HEK293 (cell line): ENCODE measurements around the gene HYAL4.

Experiments used
- ZBTB8A ChIP-seq: fragments of 450-650 bp; formaldehyde crosslinking; IDR thresholded peaks from 2 replicates; pipeline ENCODE4 v1.5.1; 2016; ENCODE audit warnings: missing biosample characterization, missing genetic modification characterization
- ZFHX2 ChIP-seq: fragments of 450-650 bp; formaldehyde crosslinking; conservative IDR thresholded peaks from 2 replicates; pipeline ENCODE4 v1.5.1; 2016; ENCODE audit warnings: missing biosample characterization, missing genetic modification characterization
- ZNF571 ChIP-seq: fragments of 450-650 bp; formaldehyde crosslinking; IDR thresholded peaks from 2 replicates; pipeline ENCODE4 v1.5.0; 2017; ENCODE audit warnings: missing biosample characterization, missing genetic modification characterization
- ZNF830 ChIP-seq: fragments of 450-650 bp; IDR thresholded peaks from 2 replicates; pipeline ENCODE4 v1.5.0; 2018; ENCODE audit warnings: missing biosample characterization, missing genetic modification characterization, low read depth, mild to moderate bottlenecking, moderate library complexity
- ZSCAN30 ChIP-seq: fragments of 450-650 bp; IDR thresholded peaks from 2 replicates; pipeline ENCODE4 v1.5.1; 2018; ENCODE audit warnings: missing biosample characterization, mild to moderate bottlenecking, missing genetic modification characterization, moderate library complexity
- TF ChIP-seq, protein P1 (sequence below): fragments of 450-650 bp; formaldehyde crosslinking; IDR thresholded peaks from 2 replicates; pipeline ENCODE4 v1.5.1; 2016; ENCODE audit warnings: missing biosample characterization, missing genetic modification characterization
- TF ChIP-seq, protein P2 (sequence below): fragments of 450-650 bp; formaldehyde crosslinking; IDR thresholded peaks from 2 replicates; pipeline ENCODE4 v1.5.1; 2016; ENCODE audit warnings: missing biosample characterization, missing genetic modification characterization
- TF ChIP-seq, protein P3 (sequence below): IDR thresholded peaks from 2 replicates; pipeline ENCODE4 v1.6.1; 2011; ENCODE audit warnings: mild to moderate bottlenecking, low read depth, low read length, borderline replicate concordance
- TF ChIP-seq, protein P4 (sequence below): fragments of 450-650 bp; formaldehyde crosslinking; IDR thresholded peaks from 2 replicates; pipeline ENCODE4 v1.5.1; 2016; ENCODE audit warnings: missing biosample characterization, missing genetic modification characterization, low read depth

DNA sequence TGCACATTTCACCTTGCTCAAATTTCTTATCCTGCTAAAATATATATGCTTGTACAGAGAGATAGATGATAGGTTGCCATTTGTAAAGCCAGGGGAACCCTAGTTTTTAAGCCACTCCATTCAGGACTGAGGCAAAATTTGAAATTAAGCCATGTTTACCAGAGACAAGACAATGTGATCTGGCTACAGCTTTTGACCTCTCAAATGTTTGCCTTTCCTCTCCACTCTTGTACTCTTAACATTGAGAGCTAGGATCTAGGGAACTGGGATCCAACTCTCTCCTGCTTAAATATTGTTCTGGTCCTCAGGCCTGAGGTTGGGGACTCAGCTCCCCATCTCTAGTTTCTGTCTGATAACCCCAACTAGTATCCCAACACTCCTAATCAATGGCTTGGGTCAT, 15.9 kb downstream of the HYAL4 start:
- no peak for TF ChIP-seq ZBTB8A (tag by site-specific recombination)
- TF ChIP-seq, protein P1, sequence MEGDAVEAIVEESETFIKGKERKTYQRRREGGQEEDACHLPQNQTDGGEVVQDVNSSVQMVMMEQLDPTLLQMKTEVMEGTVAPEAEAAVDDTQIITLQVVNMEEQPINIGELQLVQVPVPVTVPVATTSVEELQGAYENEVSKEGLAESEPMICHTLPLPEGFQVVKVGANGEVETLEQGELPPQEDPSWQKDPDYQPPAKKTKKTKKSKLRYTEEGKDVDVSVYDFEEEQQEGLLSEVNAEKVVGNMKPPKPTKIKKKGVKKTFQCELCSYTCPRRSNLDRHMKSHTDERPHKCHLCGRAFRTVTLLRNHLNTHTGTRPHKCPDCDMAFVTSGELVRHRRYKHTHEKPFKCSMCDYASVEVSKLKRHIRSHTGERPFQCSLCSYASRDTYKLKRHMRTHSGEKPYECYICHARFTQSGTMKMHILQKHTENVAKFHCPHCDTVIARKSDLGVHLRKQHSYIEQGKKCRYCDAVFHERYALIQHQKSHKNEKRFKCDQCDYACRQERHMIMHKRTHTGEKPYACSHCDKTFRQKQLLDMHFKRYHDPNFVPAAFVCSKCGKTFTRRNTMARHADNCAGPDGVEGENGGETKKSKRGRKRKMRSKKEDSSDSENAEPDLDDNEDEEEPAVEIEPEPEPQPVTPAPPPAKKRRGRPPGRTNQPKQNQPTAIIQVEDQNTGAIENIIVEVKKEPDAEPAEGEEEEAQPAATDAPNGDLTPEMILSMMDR (tag by site-specific recombination): no peak
- no peak for TF ChIP-seq ZNF830 (tag by site-specific recombination)
- no peak for TF ChIP-seq ZFHX2 (tag by site-specific recombination)
- no peak for TF ChIP-seq ZSCAN30 (tag by site-specific recombination)
- TF ChIP-seq ZNF571 (tag by site-specific recombination): no peak
- TF ChIP-seq, protein P2, sequence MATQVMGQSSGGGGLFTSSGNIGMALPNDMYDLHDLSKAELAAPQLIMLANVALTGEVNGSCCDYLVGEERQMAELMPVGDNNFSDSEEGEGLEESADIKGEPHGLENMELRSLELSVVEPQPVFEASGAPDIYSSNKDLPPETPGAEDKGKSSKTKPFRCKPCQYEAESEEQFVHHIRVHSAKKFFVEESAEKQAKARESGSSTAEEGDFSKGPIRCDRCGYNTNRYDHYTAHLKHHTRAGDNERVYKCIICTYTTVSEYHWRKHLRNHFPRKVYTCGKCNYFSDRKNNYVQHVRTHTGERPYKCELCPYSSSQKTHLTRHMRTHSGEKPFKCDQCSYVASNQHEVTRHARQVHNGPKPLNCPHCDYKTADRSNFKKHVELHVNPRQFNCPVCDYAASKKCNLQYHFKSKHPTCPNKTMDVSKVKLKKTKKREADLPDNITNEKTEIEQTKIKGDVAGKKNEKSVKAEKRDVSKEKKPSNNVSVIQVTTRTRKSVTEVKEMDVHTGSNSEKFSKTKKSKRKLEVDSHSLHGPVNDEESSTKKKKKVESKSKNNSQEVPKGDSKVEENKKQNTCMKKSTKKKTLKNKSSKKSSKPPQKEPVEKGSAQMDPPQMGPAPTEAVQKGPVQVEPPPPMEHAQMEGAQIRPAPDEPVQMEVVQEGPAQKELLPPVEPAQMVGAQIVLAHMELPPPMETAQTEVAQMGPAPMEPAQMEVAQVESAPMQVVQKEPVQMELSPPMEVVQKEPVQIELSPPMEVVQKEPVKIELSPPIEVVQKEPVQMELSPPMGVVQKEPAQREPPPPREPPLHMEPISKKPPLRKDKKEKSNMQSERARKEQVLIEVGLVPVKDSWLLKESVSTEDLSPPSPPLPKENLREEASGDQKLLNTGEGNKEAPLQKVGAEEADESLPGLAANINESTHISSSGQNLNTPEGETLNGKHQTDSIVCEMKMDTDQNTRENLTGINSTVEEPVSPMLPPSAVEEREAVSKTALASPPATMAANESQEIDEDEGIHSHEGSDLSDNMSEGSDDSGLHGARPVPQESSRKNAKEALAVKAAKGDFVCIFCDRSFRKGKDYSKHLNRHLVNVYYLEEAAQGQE (tag by site-specific recombination): no peak
- TF ChIP-seq, protein P3, sequence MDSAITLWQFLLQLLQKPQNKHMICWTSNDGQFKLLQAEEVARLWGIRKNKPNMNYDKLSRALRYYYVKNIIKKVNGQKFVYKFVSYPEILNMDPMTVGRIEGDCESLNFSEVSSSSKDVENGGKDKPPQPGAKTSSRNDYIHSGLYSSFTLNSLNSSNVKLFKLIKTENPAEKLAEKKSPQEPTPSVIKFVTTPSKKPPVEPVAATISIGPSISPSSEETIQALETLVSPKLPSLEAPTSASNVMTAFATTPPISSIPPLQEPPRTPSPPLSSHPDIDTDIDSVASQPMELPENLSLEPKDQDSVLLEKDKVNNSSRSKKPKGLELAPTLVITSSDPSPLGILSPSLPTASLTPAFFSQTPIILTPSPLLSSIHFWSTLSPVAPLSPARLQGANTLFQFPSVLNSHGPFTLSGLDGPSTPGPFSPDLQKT: no peak
- TF ChIP-seq, protein P4, sequence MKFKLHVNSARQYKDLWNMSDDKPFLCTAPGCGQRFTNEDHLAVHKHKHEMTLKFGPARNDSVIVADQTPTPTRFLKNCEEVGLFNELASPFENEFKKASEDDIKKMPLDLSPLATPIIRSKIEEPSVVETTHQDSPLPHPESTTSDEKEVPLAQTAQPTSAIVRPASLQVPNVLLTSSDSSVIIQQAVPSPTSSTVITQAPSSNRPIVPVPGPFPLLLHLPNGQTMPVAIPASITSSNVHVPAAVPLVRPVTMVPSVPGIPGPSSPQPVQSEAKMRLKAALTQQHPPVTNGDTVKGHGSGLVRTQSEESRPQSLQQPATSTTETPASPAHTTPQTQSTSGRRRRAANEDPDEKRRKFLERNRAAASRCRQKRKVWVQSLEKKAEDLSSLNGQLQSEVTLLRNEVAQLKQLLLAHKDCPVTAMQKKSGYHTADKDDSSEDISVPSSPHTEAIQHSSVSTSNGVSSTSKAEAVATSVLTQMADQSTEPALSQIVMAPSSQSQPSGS (tag by site-specific recombination): no peak
